ENCODE measurements around the gene HSPA1B.
A peak's percentile ranks its signal among the peaks of the same experiment; 100 is the strongest.
"Not testable (repeated sequence)": the region's sequence is repeated elsewhere in the genome, so short reads cannot be mapped to it uniquely, and the experiment has no call there.

The HSPA1B gene

DNA sequence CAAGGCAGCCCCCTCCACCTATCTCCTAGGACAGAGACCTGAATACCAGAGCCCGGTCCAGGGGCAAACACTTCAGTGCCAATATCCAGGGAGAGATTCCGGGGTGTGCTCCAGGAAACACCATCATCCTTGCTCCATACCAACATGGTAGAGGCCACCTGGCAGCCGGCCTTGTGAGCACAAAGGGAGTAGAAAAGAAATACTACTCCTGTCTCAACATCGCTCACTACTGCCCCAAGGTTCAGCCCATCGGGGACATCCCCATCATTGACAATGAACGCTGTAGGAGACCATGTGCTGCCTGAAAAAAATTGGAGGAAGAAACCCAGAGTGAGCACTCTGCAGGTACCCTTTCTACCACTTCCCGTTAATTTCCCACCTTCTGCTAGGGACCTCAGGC lies 33.6 kb downstream of the HSPA1B start:
- no peak for DNase-seq (ENCODE audit: extremely low spot score)
- TF ChIP-seq, protein P1, sequence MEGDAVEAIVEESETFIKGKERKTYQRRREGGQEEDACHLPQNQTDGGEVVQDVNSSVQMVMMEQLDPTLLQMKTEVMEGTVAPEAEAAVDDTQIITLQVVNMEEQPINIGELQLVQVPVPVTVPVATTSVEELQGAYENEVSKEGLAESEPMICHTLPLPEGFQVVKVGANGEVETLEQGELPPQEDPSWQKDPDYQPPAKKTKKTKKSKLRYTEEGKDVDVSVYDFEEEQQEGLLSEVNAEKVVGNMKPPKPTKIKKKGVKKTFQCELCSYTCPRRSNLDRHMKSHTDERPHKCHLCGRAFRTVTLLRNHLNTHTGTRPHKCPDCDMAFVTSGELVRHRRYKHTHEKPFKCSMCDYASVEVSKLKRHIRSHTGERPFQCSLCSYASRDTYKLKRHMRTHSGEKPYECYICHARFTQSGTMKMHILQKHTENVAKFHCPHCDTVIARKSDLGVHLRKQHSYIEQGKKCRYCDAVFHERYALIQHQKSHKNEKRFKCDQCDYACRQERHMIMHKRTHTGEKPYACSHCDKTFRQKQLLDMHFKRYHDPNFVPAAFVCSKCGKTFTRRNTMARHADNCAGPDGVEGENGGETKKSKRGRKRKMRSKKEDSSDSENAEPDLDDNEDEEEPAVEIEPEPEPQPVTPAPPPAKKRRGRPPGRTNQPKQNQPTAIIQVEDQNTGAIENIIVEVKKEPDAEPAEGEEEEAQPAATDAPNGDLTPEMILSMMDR (IDR thresholded peaks at IDR 0.05; ENCODE audit: control extremely low read depth, extremely low read depth, low read depth, missing control alignments): no peak
- POLR2A ChIA-PET: no interaction called here
- CTCF ChIA-PET: no interaction called here

DNA sequence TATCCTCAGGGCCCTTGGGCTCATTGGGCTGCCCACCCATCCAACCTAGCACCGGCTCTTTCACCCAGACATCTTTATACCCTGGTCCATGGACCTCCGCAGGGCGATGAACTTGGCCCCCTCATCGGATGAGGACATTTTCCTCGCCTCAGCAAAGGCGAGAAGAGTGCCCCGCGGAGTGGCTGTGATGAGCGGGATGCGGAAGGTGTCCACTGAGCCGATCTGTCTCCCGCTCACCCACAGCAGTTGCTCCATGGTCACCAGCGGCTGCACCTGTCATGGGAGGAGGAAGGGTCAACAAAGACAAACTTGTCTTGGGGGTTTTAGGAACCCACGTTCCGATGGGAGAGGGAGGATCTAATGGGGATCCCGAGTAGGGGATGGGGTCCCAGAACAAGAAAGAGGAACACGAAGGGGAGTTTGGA lies 34.4 kb downstream of the HSPA1B start:
- ChIA-PET POLR2A (interaction anchor here (1.1 to 1.6 kb wide), 5 partner anchors 9 to 59 kb away, joined by 3 to 9 read pairs (median 5); partner anchors contain the start of gene EHMT2), CTCF (interaction anchor here (1.1 kb wide), 1 partner anchor 210 kb away, joined by 3 read pairs; the partner anchor contains the start of gene BAG6)
- TF ChIP-seq, protein P1 (IDR thresholded peaks at IDR 0.05; ENCODE audit: control extremely low read depth, extremely low read depth, low read depth, missing control alignments): no peak
- no peak for DNase-seq (ENCODE audit: extremely low spot score)

DNA sequence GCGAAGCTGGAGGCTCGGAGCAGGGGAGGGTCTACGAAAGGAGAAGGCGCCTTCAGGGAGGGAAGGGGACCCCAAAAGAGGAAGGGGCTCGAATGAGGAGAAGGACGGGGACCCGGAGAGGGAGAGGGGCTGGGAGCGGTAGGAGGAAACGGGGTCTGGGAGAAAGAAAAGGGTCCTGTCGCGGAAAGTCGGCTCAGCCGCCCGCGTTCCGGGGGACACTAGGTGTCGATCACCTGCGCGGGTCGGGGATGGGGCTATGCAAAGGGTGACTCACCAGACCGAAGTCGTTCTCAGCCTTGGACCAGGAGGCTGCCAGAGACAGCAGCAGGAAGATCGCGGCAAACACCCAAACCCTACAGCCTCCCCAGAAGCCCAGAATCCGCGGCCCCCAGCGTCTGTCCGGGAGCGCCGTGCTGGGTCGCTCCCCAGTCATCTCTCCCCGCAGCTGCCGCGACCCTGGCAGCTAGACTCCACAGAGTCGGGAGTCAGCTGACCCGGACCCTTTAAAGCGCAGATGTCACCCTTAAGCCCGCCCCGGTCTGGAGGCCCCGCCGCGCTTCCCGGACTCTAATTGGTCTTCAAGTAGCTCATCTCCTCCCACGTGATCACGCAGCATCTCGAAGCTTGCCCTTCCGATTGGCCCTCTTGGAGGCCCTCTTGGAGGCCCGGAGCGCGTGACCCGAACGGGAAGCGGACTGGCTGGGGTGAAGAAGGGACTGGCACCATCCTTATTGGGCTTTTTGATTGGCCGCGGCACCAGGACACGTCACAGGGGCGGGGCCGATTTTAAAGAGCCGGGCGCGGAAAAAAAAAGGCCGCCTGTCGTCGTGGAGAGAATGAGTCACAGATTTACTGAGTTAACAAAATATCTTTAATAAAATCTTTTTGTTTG lies 35.1 kb downstream of the HSPA1B start, which contains the start of gene NEU1:
TSS of gene NEU1 (minus strand) at position 478 of the 892 bp plus-strand sequence. CDS start at position 433, 45 bp downstream.
- DNase-seq (ENCODE audit: extremely low spot score): peak; percentile 100
- CTCF ChIA-PET: interaction anchor here (0.9 to 1.5 kb wide), 10 partner anchors 10 to 211 kb away, joined by 3 to 6 read pairs (median 4); partner anchors contain the start of genes BAG6, LSM2 and LY6G5C
- TF ChIP-seq, protein P1 (IDR thresholded peaks at IDR 0.05; ENCODE audit: control extremely low read depth, extremely low read depth, low read depth, missing control alignments): no peak
- POLR2A ChIA-PET: interaction anchor here (0.6 to 1.9 kb wide), 23 partner anchors 10 to 1195 kb away, joined by 3 to 30 read pairs (median 4); partner anchors contain the start of genes ATP6V1G2, DDX39B, EHMT2 and HSPA1B

DNA sequence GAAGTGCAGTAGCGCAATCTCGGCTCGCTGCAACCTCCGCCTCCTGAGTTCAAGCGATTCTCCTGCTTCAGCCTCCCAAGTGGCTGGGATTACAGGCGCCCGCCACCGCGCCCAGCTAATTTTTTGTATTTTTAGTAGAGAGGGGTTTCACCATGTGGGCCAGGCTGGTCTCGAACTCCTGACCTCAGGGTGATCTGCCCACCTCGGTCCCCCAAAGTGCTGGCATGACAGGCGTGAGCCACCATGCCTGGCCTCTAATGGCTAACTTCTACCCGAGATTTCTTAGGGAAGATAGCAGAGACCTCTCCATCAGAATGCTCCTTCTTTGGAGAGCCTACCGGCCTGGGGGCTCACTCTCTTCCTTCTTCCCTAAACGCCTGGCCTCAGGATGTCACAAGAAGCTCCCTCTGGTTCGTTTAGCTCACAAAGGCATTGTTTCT lies 36.6 kb downstream of the HSPA1B start:
- ChIA-PET POLR2A (interaction anchor here (0.6 to 1.9 kb wide), 2 partner anchors 28 to 34 kb away, joined by 3 to 30 read pairs; no protein-coding TSS in a partner anchor), CTCF (interaction anchor here (0.8 to 2.7 kb wide), 11 partner anchors 9 to 179 kb away, joined by 3 to 11 read pairs (median 3); partner anchors contain the start of gene LSM2)
- not testable (repeated sequence) for DNase-seq (ENCODE audit: extremely low spot score)

DNA sequence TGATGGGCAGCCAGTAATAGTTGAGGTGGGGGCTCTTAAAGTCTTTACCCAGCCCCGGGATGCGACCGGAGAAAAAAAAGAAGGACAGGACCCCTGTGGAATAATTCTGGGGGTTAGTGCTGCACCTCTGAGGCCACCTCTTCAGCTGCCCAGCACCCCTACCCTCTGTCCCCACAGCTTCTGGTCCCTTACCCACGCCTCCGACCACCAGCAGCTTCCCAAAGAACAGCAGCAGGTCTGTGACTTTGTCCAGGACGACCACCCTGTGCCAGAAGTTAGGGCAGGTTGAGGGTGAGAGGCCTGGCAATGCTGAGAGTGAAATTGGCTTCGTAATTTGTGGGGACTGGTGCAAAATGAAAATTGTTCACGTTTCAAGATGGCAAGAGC lies 37.3 kb downstream of the HSPA1B start:
- TF ChIP-seq, protein P1 (IDR thresholded peaks at IDR 0.05; ENCODE audit: control extremely low read depth, extremely low read depth, low read depth, missing control alignments): no peak
- ChIA-PET CTCF (interaction anchor here (0.9 to 2.7 kb wide), 6 partner anchors 8 to 95 kb away, joined by 3 to 11 read pairs (median 4); no protein-coding TSS in a partner anchor), POLR2A (no interaction called here)
- DNase-seq (ENCODE audit: extremely low spot score): no peak

DNA sequence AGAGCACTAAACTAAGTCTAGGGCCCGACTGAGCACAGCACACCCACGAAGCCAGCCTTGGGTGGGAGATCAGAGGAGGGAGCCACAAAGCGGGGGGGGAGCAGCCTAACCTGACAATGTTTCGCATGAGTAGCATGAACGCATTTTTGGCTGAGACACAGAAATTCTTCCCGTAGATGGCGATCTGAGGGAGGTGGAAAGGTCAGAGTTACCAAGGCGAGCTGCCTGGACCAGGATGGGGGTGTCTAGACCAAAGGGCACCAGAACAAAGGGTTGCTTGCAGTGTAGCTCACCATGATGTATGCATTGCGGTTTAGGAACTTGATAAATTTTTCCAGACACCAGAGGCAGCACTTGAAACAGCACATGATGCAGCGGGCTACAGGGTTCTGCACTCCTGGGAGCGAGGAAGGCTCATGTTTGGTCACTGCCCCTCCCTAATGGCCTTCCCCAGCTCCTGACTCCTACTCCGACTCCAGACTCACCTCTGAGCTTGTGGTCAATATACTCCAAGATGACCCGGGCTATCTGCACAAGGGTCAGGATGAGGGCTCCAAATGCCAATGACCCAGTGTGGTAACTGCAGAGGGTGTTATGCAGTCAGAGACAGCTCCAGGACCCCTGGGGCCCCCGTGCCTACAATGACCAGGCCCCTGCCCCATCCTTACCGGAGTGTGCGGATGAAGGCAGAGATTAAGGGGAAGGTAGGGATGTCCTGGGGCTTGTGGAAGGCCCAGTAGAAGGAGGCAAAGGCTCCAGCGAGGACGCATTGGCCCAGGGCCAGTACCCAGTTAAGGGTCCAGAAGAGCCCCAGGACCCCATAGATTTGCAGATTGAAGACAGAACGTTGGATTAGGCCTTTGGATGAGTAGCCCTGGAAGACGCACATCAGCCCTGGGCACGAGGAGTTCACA lies 37.9 kb downstream of the HSPA1B start:
- TF ChIP-seq, protein P1 (IDR thresholded peaks at IDR 0.05; ENCODE audit: control extremely low read depth, extremely low read depth, low read depth, missing control alignments): no peak
- CTCF ChIA-PET: interaction anchor here (1.0 to 2.7 kb wide), 5 partner anchors 7 to 96 kb away, joined by 3 to 11 read pairs (median 4); no protein-coding TSS in a partner anchor
- POLR2A ChIA-PET: no interaction called here
- no peak for DNase-seq (ENCODE audit: extremely low spot score)

DNA sequence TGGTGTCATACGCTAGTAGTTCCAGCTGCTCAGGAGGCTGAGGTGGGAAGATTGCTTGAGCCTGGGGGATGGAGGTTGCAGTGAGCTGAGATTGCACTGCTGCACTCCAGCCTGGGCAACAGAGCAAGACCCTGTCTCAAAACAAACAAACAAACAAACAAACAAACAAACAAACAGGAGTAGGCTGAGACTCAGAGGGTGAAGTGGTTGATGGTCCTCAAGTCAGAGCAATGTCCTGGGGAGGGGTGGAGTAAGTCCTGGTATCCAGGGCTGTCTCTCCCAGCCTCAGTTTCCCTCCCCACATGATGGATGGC lies 41.1 kb downstream of the HSPA1B start:
- POLR2A ChIA-PET; DNase-seq (ENCODE audit: extremely low spot score): not testable (repeated sequence)
- CTCF ChIA-PET: interaction anchor here (1.0 to 2.4 kb wide), 2 partner anchors 20 to 139 kb away, joined by 3 to 7 read pairs; no protein-coding TSS in a partner anchor
